HL-60 (cell line): ENCODE measurements around the gene MPZ.

Experiments
- CTCF ChIP-seq: IDR thresholded peaks from one replicate; pipeline ENCODE4 v1.5.1; 2011; ENCODE audit warnings: low read length, control low read depth, inconsistent platforms; ENCODE audit not compliant: insufficient read depth
- GABPA ChIP-seq: IDR thresholded peaks from 2 replicates; pipeline ENCODE4 v1.6.1; 2012; ENCODE audit warnings: low read depth
- POLR2AphosphoS5 ChIP-seq: IDR thresholded peaks from 2 replicates; pipeline ENCODE4 v1.6.1; 2012; ENCODE audit warnings: low read depth
- REST ChIP-seq: IDR thresholded peaks from 2 replicates; pipeline ENCODE4 v1.6.1; 2012; ENCODE audit warnings: low read depth; ENCODE audit not compliant: insufficient replicate concordance
- SPI1 ChIP-seq: IDR thresholded peaks from 2 replicates; pipeline ENCODE4 v1.6.1; 2012; ENCODE audit warnings: low read depth, mild to moderate bottlenecking, borderline replicate concordance

GRCh38 chr1:161274874-161275273, 34.9 kb downstream of the MPZ start:
- TF ChIP-seq CTCF (no peak), POLR2AphosphoS5 (no peak), REST (no peak), GABPA (no peak), SPI1 (no peak)
